Fibroblast of skin of scalp (primary cell): Measurements from ENCODE around the gene MELTF. TPM values are rescaled to one million over a fixed set of nuclear protein-coding genes. Genes with fewer than 3 reads are reported as not detected.
A peak's percentile ranks its signal among the peaks of the same experiment; 100 is the strongest.
"Not testable (repeated sequence)": the region's sequence is repeated elsewhere in the genome, so short reads cannot be mapped to it uniquely, and the experiment has no call there.

Experiments used
- DNase-seq: peaks from one replicate; pipeline ENCODE4 v3.0.0-alpha.2; 2013
- polyA plus RNA-seq, 2 experiments: library from polyadenylated mRNA; unstranded; fragments of 120-200 nt; gene quantifications; one replicate each; pipeline ENCODE4 v1.2.1, GENCODE V29; 2013; ENCODE audit not compliant: insufficient read length in 2 of 2

Gene MELTF
- polyA plus RNA-seq (2013, experiment 1 of 2; ENCODE audit: insufficient read length) = 6.2 TPM
- polyA plus RNA-seq (2013, experiment 2 of 2; ENCODE audit: insufficient read length) = 6.5 TPM

DNA sequence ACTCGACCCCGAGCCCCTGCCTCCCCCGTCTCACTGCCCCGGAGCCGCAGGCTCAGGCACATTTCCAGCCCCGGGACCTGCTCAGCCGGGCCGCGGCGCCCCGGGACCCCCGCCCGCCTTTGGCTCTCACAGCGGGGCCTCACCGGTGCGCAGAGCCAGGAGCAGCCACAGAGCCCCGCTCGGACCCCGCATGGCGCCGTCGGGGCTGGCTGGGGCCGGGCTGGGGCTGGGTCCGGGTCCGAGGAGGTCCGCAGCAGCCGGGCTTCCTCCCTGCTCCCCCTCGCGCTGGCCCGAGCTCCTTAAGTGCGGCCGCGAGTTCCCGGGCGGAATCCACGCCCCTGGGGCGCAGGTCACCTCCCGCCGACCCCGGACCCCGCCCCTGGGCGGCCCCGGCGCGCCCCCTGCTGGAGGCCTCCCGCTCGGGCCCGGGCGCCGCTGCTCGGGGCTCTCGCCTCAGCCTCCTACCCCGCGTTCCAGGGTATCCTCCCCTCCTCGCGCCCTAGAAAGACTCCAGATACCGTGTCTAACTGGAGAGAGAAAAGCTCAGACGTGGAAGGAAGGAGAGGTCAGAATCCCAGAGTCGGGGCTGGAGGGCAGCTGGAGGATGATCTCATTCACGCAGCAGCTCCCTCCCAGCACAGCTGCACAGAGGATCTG lies at the start of gene MELTF:
MELTF (minus strand) TSS at position 307 of the 657 bp plus-strand sequence; CDS start at position 192, 115 bp downstream.
- peak; percentile 55 for DNase-seq

DNA sequence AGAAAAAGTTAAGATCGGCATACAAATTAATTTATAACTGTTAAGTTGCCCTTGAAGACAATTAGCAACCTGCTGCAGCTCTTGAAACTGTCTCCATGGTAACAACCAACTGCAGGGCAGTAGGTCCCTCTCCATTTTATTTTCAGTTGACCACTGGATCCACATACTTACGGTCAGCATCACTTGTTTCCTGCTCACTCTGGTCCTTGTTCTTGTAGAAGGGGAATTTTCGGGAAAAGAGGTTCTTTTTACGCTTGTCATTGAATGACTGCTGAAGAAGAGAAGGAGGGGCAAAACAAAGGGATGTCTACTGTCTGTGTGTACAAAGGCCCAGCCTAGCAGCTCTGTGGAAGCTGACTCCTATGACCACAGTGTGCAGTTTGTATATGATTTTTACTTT lies 46.8 kb upstream of the MELTF start:
- DNase-seq = no peak

DNA sequence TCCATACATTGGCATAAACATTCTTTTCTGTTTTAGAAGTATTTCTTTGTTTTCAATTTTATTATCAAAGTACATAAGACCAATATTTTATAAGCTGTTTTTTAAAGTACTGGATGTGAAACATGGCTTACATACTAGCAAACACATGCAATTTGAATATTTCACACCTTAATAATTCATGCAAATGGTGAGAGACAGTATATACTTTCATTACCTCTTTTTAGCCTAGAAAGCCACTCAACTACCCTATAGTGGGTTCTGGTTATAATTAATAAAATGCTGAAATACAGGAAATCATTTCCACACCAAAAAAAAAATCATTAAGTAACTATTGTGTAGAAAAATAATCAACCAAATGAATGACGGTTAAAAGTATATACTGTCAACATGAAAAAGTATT lies 38.5 kb upstream of the MELTF start:
- no peak for DNase-seq

DNA sequence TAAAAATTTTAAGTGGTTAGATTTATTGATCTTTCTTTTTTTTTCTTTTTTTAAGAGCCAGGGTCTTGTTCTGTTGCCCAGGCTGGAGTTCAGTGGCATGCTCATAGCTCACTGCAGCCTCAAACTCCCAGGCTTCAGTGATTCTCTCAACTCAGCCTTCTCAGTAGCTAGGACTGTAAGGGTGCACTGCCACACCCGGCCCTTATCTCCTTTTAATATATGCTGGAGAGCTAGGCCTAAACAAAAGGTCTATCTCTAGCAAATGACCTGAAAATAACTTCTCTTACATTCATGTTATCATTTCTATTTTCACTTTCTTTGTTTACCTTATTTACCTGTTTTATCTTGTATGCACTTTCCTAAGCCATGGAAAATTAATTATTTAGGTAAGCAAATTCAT lies 35.2 kb upstream of the MELTF start:
- no peak for DNase-seq

DNA sequence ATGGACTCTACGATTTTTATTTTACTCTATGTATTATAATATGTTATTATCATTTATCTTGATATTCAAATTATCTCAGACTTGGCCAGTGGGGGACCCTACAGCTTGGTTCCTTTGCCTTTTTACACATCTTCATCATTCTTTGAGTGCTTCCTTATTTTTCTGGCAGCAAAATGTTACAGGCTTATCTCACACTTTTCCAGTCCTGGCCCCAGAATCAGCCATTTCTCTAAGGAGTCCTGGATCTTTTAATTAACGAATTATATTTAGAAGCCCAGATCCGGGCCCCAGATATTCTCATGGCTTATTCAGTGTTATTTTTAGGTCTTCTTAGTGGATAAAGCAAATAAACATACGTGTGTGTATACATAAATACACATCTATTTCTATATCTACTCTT lies 32.8 kb upstream of the MELTF start:
- DNase-seq = no peak

DNA sequence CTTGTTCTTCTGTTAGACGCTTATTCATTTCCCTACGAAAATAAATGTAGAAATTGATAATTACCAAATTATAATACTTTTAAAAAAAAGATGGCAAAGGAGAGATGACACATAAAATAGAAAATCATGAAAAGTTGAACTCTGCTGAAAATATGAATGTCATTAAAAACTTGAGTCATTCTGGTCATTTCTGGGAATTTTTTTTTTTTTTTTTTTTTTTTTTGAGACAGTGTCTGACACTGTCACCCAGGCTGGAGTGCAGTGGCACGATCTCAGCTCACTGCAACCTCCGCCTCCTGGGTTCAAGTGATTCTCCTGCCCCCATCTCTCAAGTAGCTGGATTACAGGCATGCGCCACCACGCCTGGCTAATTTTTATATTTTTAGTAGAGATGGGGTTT lies 22.0 kb upstream of the MELTF start:
- not testable (repeated sequence) for DNase-seq

DNA sequence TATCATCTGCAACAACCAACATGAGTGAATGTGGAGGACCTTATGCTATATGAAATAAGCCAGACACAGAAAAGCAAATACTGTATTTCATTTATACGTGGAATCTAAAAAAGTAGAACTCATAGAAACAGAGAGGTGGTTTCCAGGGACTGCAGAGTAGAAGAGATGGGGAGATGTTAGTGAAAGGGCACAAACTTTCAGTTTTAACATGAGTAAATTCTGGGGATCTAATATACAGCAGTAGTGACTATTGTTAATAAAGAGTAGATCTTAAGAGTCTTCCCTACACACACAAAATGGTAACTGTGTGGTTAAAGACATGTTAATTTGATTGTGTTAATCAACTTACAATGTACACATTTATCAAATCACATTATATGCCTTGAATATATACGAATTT lies 20.9 kb upstream of the MELTF start:
- no peak for DNase-seq

DNA sequence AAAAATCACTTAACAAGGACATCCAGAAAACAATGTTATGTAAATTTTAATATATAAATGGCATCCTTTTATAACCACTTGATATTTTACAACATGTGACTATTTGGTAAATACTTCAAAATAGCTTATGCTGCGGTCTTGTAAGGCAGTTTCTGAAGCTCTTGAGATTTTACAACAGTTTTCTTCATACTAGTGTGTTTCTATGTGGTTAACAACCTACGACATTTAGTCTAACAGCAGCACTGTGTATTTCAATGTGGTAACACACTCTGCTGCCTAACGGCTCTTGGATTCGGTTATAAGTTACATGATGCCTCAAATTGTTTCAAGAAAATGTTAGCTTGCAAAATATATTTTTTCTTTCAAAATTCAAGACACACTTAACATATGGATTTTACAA lies 12.9 kb upstream of the MELTF start:
- no peak for DNase-seq

DNA sequence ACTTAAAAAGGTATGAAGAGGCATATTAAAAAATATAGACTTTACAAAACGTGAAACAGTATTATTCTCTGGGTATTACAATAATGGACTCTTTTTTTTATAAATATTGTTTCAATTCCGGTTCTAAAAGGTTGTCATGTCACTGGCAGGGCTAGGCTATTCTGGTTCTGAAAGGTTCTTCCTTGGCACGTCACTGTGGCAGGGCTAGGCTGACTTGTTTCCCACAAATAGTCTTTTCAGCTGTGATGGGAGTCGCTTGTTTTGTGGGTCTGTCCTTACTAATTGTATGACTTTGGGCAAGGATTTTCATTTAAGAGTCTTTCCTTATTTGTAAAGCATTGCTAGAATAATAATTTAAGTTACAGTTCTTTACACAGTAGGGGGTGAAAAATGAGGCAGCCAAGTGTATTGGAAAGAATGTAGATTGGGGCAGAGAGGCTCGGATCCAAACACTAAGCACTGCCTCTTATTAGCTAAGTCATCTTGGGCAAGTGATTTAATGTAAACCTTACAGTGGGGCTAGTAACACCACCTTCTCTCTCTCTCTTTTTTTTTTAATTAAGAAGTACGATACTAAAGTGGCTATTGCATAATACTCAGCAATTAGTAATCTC lies 12.4 kb upstream of the MELTF start:
- DNase-seq = peak; percentile 65

DNA sequence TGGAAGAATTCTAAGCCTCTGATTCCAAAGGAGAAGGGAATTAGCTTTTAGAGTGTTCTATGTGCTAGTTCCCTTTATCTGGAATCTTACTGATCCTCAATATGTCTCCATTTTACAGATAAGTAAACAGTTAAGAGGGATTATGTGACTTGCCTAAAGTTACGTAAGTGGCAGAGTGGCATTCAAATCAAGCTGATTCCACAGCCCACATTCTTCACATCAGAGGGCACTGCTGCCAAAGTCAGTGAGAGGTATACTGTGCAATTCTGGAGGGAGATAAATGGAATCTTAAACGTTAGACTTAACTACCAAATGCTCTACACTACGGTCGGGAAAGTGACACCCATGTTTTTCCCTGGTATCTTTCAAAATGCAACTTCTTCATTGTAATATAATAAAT lies 11.0 kb upstream of the MELTF start:
- DNase-seq = no peak

DNA sequence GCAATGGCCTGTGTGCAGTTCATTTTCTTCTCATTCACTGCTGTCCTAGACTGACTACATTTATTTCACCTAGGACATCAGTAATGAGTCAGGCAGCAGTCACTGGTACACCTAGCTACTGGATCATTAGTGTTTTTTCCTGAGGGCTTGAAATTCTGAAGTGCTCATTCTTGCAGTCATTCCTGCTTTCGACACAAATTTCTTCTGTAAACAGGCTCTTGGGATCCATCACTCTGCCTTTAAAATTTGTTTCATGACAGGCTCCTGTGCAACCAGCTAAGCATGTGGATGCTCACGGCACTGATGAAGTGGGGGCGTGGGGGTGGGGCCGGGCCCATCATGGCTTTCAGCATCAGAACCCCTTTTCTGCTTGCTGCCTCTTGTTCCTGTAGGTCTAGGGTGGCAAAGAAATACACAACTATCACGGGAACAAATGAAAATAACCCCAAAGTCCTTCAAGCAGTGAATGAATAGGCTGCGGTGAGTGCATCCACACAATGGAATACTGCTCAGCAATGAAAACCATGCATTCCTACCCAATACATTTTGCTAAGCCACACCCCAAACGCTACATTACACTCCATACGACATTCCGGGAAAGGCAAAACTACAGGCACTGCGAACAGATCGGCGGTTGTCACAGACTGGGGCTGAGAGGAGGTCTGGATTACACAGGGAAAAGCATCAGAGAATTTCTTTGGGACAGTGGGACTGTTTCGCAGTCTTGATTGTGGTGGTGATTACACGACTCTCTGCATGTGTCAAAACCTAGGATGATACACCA lies 9.3 kb upstream of the MELTF start:
- no peak for DNase-seq

DNA sequence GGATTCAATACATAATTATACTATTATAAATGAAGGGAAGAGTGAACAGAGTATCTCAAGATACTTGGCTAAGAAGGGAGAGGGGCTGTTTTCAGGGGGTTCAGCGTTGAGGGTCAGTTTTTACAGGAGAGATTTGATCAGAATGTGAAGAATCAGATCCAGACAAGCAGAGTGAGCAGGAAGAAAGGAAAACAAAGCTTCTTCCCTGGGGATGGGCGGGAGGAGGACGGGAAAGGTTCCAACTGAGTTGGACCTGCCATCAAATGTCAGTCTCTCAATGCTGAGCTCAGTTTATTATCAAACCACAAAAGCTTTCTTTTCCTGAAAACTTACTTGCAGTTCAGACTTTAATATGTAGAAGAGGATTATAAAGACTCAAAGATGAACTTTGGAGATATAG lies 6.0 kb upstream of the MELTF start:
- no peak for DNase-seq

DNA sequence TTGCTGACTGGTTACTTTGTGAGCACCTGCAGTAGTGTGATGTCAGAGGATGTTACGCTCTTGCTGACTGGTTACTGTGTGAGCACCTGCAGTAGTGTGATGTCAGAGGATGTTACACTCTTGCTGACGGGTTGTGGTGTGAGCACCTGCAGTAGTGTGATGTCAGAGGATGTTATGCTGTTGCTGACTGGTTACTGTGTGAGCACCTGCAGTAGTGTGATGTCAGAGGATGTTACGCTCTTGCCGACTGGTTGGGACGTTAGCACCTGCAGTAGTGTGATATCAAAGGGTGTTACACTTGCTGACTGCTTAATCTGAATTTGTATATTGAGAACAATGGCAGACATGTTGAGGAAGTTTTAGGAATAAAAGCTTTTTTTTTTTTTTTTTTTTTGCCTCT lies 5.2 kb upstream of the MELTF start:
- DNase-seq = not testable (repeated sequence)

DNA sequence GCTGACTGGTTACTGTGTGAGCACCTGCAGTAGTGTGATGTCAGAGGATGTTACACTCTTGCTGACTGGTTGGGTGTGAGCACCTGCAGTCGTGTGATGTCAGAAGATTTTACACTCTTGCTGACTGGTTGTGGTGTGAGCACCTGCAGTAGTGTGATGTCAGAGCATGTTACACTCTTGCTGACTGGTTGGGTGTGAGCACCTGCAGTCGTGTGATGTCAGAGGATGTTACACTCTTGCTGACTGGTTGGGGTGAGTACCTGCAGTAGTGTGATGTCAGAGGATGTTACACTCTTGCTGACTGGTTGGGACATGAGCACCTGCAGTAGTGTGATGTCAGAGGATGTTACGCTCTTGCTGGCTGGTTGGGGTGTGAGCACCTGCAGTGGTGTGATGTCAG lies 4.1 kb upstream of the MELTF start:
- not testable (repeated sequence) for DNase-seq

DNA sequence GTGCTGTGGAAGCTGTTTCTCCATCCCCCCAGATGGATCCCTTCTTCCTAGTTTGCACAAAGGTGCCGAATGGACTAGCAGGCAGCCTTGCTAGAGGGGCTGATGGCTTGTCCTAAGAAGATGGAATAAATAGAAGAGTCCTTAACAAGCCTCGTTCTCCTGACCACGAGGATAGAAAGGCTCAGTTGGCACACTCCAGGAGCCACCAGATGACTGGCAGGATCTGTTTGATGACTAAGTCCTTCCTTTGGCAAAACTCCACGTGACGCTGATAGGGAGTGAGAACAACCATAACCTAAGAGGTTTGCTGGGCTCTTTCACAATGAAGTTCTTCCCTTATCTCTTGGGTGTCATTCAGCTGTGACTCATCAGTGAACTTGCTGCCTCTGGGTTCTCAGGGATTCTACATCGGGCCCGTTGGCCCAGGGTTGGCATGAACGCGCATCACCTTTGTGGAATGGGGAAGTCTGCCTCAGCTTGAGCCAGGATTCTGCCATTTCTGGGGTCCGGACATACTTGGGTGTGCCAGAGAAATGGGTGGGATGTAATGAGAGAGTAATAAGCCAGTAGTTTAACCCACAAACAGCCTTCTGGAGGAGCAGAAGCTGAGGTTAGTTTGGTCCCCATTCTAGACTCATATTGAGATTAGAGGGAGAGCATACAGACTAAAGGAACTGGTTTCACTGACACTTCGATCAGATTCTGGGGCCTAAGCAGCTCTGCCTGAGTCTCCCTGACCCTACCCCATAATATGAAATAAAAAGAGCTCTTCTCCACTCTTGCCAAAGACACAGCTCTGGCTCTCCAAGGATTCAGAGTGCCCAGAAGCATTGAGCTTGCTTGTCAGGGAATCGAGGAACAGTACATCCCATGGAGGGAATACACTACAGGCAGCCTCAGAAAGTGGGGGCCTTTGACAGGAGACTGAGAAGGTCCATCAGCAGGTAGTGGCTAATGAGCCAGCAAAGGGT lies 2.0 kb upstream of the MELTF start:
- peak; percentile 93 for DNase-seq

DNA sequence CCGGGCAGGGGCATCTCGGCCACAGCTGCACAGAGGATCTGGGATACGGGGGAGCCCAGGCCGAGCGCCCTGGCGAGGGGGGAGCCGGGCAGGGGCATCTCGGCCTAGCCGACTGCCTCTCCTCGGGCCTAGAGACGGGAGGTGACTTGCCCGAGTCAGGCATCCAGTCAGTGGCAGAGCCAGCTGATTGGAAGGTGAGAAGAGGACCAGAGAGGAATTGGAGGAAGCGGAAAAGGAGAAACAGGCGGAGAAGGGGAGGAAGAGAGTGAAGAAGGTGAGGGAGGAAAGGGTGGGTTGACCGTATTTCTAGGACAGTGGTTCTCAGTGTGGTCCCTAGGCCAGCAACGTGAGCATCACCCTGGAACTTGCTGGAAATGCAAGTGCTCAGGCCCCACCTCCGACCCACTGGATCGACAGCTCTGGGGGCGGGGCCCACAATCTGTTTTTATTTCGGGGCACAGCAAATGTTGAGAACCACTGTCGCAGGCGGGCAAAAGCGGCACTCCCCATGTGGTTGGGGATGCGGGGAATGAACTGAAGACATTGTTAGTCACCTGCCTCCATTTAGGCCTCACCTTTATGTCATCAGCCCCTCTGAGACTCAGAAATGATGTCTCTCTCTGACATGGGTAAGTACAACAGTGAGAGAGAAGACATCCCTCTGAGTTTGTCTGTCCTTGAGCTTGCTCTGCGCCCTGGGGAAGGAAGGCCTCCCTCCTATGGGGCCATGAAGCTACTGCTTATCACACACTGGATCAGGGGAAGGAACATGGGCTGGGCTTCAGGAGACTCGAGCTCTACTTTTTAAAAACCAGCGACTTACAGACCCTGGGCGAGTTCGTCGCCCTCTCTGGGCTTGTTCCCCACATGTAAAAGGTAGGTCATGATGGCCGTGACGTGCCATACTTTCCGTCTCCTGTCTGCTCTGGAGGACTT lies 1.0 kb upstream of the MELTF start:
- no peak for DNase-seq

DNA sequence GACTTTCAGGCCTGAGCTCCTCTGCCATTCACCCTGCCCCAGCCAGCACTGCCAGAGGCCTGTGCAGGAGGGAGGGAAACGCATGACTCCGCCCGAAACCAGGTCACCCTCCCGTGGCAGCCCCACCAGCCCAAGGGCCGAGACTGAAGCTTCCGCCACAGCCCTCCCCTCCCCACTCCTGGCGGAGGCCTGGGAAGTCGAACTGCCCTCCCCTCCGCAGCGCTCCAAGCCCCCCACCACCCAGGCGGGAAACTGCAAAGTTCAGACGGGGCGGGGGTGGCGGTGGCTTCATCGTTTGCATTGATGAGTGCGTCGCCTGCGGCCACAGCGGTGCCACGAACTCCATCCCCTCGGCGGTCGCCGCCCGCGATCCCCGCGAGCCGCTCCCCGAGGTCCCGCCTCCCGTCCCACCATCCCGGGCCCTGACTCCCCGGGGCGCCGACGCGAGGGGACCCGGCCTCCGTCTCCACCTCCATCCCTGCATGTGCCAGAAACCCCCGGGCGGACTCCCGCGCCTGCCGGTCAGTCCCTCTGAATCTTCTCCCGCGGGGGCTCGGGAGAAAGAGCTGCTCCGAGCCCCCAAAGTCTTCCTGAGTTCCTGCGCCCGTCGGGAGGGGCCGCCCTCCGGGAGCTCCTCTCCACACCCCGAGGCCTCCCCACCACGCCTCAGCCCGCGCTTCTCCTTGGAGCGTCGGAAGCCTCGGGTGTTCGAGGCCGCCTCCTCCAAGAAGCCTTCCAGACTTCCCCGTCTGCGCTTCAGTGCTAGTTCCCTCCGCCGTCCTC lies 698 bp downstream of the MELTF start:
- no peak for DNase-seq

DNA sequence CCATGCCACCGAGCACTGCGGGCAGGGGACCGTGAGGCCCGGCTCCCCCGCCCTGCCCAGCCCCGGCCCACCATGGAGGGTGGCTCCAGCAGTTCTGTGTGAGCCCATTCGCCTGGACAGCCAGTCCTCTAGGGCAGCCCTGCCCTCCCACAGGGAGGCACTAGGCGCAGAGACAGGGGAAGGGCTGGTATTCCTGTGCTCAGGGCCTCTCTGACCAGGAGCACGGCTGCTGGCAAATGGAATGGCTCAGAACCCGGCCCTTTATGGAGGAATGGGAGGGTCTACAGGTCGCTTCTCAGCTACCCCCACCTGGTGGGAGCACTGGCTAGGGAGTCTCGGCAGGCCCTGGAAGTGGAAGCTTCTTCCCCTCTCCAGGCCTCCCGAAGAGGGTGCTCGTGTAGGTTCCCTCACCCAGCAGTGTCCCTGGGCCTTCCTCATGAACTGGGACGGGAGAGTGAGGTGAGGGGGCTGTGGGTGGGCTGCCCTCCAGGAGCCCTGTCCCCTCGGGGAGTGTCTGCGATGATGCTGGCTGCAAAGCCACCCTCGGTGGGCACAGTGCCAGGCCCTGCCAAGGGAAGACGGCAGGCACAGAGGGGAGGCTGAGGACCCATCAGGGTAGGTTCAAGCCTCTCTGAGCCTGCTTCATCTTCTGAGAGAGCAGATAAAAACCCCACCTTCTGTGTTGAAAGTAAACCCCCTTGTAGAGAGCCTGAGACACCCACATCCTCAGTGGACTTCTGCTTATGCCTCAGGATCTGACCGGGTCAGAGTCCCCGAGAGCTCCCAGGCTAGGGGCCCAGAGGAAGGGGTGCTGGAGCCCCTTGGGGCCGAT lies 1.5 kb downstream of the MELTF start:
- no peak for DNase-seq

DNA sequence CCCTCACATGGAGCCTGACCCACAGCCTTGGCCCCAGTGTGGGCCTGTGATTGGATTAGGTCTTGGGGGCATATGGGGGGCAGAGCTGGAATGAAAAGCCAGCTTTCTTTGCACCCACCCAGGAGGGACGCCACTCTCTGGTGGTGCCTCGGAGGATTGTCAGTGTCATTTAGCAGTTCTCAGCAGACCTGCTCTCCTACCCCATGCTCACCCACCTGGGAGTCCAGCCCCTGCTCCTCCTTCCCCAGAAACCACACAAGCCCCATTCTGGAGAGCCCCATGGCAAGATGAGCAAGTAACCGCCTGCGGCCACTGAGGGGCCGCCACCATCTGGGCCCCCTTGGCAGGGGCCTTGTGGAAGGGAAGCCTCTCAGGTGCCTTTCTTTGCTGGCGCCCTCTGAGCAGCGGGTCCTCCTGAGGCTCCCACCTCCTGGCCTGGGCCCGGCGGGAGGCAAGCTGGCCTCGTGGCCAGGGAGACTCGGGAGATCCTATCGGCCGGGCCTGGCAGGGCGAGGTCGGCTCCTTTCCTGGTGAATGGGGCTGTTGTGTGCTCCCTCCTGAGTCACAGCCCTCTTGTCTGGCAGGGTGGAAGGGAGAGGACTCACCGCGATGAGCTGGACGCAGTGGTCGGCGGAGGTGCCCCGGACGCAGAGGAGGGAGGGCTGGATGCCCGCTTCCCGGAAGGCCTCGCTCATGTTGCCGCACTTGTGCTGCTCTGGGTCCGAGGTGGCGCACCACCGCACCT lies 2.3 kb downstream of the MELTF start:
- DNase-seq = no peak
